ENCODE data around the gene PORCN.

GRCh38 chrX:48538641-48539344 is 30.0 kb downstream of the PORCN start:
- no peak for TF ChIP-seq PBX2 (CRISPR knock-in tag; IDR thresholded peaks at IDR 0.05; ENCODE audit: low read depth)
- TF ChIP-seq PBX2 (tag; conservative IDR thresholded peaks at IDR 0.05; ENCODE audit: low read depth): no peak
- TF ChIP-seq CTCF (IDR thresholded peaks at IDR 0.05 in 2 of 3, conservative IDR thresholded peaks at IDR 0.05 in 1 of 3; ENCODE audit: insufficient read depth in 2 of 3, low read depth in 1 of 3, low read length in 3 of 3): no peak
- TF ChIP-seq L3MBTL2 (IDR thresholded peaks at IDR 0.05): no peak
- TF ChIP-seq BRCA1 (IDR thresholded peaks at IDR 0.05): no peak
- no peak for TF ChIP-seq BRCA1 (CRISPR knock-in tag; IDR thresholded peaks at IDR 0.05)
- 0 out of 2 replicates have a peak, but pooled peaks have one; percentile 22 for TF ChIP-seq CBX1 (IDR thresholded peaks at IDR 0.05; ENCODE audit: low read depth)
- no peak for TF ChIP-seq ZKSCAN1 (IDR thresholded peaks at IDR 0.05; ENCODE audit: low read depth, low read length)
- TF ChIP-seq CEBPB (tag; IDR thresholded peaks at IDR 0.05): no peak
